H9 (cell line): ENCODE measurements around the gene SAMHD1. TPM values are rescaled to one million over a fixed set of nuclear protein-coding genes. Genes with fewer than 3 reads are reported as not detected.

Source experiments
- DNase-seq: peaks from one replicate; pipeline ENCODE4 v3.0.0-alpha.2; 2017
- H2AFZ ChIP-seq: one replicate; pipeline ENCODE4 v1.6.1; 2013; ENCODE audit warnings: mild to moderate bottlenecking, low read length, control low read depth, moderate library complexity
- H2AK5ac ChIP-seq: 2 replicates; pipeline ENCODE4 v1.6.1; 2013; ENCODE audit warnings: low read length, control low read depth, mixed read lengths; ENCODE audit not compliant: insufficient read length
- H2BK120ac ChIP-seq: one replicate; pipeline ENCODE4 v1.6.1; 2013; ENCODE audit warnings: low read depth, mild to moderate bottlenecking, low read length, control low read depth, inconsistent platforms; ENCODE audit not compliant: poor library complexity, severe bottlenecking
- H2BK12ac ChIP-seq: 2 replicates; pipeline ENCODE4 v1.6.1; 2013; ENCODE audit warnings: low read length, control low read depth, mixed read lengths, low read depth; ENCODE audit not compliant: insufficient read length
- H2BK15ac ChIP-seq: 2 replicates; pipeline ENCODE4 v1.6.1; 2013; ENCODE audit warnings: low read depth, low read length, control low read depth
- H2BK20ac ChIP-seq: one replicate; pipeline ENCODE4 v1.6.1; 2013; ENCODE audit warnings: low read depth, mild to moderate bottlenecking, low read length, control low read depth, inconsistent platforms; ENCODE audit not compliant: poor library complexity, severe bottlenecking
- H2BK5ac ChIP-seq: 2 replicates; pipeline ENCODE4 v1.6.1; 2013; ENCODE audit warnings: low read length, control low read depth, mixed read lengths; ENCODE audit not compliant: insufficient read length
- H3K14ac ChIP-seq: 2 replicates; pipeline ENCODE4 v1.6.1; 2013; ENCODE audit warnings: low read length, control low read depth; ENCODE audit not compliant: insufficient read depth
- H3K18ac ChIP-seq: 2 replicates; pipeline ENCODE4 v1.6.1; 2013; ENCODE audit warnings: low read depth, mild to moderate bottlenecking, mixed read lengths, low read length, control low read depth; ENCODE audit not compliant: insufficient read length
- H3K23ac ChIP-seq: 2 replicates; pipeline ENCODE4 v1.6.1; 2013; ENCODE audit warnings: low read length, control low read depth, mixed read lengths, low read depth; ENCODE audit not compliant: insufficient read length
- H3K23me2 ChIP-seq: 2 replicates; pipeline ENCODE4 v1.6.1; 2013; ENCODE audit warnings: low read depth, mild to moderate bottlenecking, mixed read lengths, low read length, control low read depth; ENCODE audit not compliant: insufficient read length, poor library complexity, severe bottlenecking
- H3K27ac ChIP-seq: 2 replicates; pipeline ENCODE4 v1.5.1; 2013; ENCODE audit warnings: low read length, control low read depth, mixed read lengths, low read depth; ENCODE audit not compliant: insufficient read length
- H3K27me3 ChIP-seq: 2 replicates; pipeline ENCODE4 v1.6.1; 2013; ENCODE audit warnings: low read length, control low read depth, inconsistent platforms; ENCODE audit not compliant: insufficient read depth
- H3K4ac ChIP-seq: 2 replicates; pipeline ENCODE4 v1.6.1; 2013; ENCODE audit warnings: low read depth, mild to moderate bottlenecking, control low read depth, inconsistent platforms, low read length, moderate library complexity
- H3K4me1 ChIP-seq: 2 replicates; pipeline ENCODE4 v1.6.1; 2013; ENCODE audit warnings: low read length, control low read depth, inconsistent platforms; ENCODE audit not compliant: insufficient read depth
- H3K4me2 ChIP-seq: 2 replicates; pipeline ENCODE4 v1.6.1; 2013; ENCODE audit warnings: low read length, control low read depth, mixed read lengths; ENCODE audit not compliant: insufficient read length, insufficient read depth
- H3K56ac ChIP-seq: 2 replicates; pipeline ENCODE4 v1.6.1; 2013; ENCODE audit warnings: low read depth, mild to moderate bottlenecking, mixed read lengths, low read length, control low read depth; ENCODE audit not compliant: insufficient read length
- H3K79me1 ChIP-seq: 2 replicates; pipeline ENCODE4 v1.6.1; 2013; ENCODE audit warnings: low read depth, mild to moderate bottlenecking, moderate library complexity, low read length, control low read depth, inconsistent platforms; ENCODE audit not compliant: insufficient read depth, poor library complexity, severe bottlenecking
- H3K79me2 ChIP-seq: 2 replicates; pipeline ENCODE4 v1.6.1; 2013; ENCODE audit warnings: low read length, control low read depth, inconsistent platforms; ENCODE audit not compliant: insufficient read depth
- H3K9ac ChIP-seq: 2 replicates; pipeline ENCODE4 v1.6.1; 2013; ENCODE audit warnings: low read length, control low read depth, mixed read lengths; ENCODE audit not compliant: insufficient read length; ENCODE audit errors: extremely low read depth
- H3K9me3 ChIP-seq: one replicate; pipeline ENCODE4 v1.6.1; 2013; ENCODE audit warnings: low read depth, low read length, inconsistent platforms; ENCODE audit not compliant: control insufficient read depth
- H3T11ph ChIP-seq: one replicate; pipeline ENCODE4 v1.6.1; 2013; ENCODE audit warnings: mild to moderate bottlenecking, low read length, control low read depth, inconsistent platforms
- H4K20me1 ChIP-seq: one replicate; pipeline ENCODE4 v1.6.1; 2013; ENCODE audit not compliant: control insufficient read depth, insufficient read length, insufficient read depth
- H4K5ac ChIP-seq: 2 replicates; pipeline ENCODE4 v1.6.1; 2013; ENCODE audit warnings: low read depth, mild to moderate bottlenecking, mixed read lengths, low read length, control low read depth; ENCODE audit not compliant: insufficient read length
- H4K8ac ChIP-seq: replicated peaks from 2 replicates; pipeline ENCODE4 v1.6.1; 2013; ENCODE audit warnings: low read length, control low read depth, mixed read lengths, low read depth; ENCODE audit not compliant: insufficient read length
- H4K91ac ChIP-seq: 2 replicates; pipeline ENCODE4 v1.6.1; 2013; ENCODE audit warnings: low read depth, mild to moderate bottlenecking, moderate library complexity, mixed read lengths, low read length, control low read depth; ENCODE audit not compliant: insufficient read length
- H3K27ac Mint-ChIP-seq, 3 experiments: 2 replicates in 2 of 3; 3 replicates in 1 of 3; pipeline ENCODE4 v1.8.0; 2020 to 2021; ENCODE audit warnings: mixed read lengths in 3 of 3, mild to moderate bottlenecking in 1 of 3, moderate library complexity in 1 of 3
- H3K27me3 Mint-ChIP-seq: 2 replicates; pipeline ENCODE4 v1.8.0; 2021; ENCODE audit warnings: low read depth, mild to moderate bottlenecking, moderate library complexity, mixed read lengths
- H3K36me3 Mint-ChIP-seq, 3 experiments: 2 replicates in 2 of 3; 3 replicates in 1 of 3; pipeline ENCODE4 v1.8.0; 2020 to 2021; ENCODE audit warnings: low read depth in 3 of 3, mixed read lengths in 3 of 3; ENCODE audit not compliant: insufficient read depth in 1 of 3
- H3K4me1 Mint-ChIP-seq, 2 experiments: 2 replicates each; pipeline ENCODE4 v1.8.0; 2020; ENCODE audit warnings: mixed read lengths in 2 of 2
- H3K4me3 Mint-ChIP-seq, 2 experiments: 2 replicates in 1 of 2; 3 replicates in 1 of 2; pipeline ENCODE4 v1.8.0; 2020 to 2021; ENCODE audit warnings: mild to moderate bottlenecking in 2 of 2, mixed read lengths in 2 of 2, moderate library complexity in 1 of 2
- H3K9me3 Mint-ChIP-seq, 2 experiments: 2 replicates in 1 of 2; 3 replicates in 1 of 2; pipeline ENCODE4 v1.8.0; 2020; ENCODE audit warnings: mild to moderate bottlenecking in 2 of 2, mixed read lengths in 2 of 2, moderate library complexity in 1 of 2
- WGBS: extraction: QIAGEN DNeasy Blood & Tissue Kit; methylation state at CpG from one replicate; pipeline ENCODE4 v1.1.7; 2013; ENCODE audit warnings: missing lambda C conversion rate, low lambda C conversion rate, mixed read lengths; ENCODE audit not compliant: insufficient read length; ENCODE audit errors: extremely low coverage; 5-methylcytosine and 5-hydroxymethylcytosine counted together
- total RNA-seq: library from RNA; stranded (reverse); gene quantifications from 2 replicates; pipeline ENCODE4 v1.2.1, GENCODE V29; 2021
- TF ChIP-seq, protein P1 (sequence below): fragments of 200-600 bp; sonication (generic); conservative IDR thresholded peaks from 3 replicates; pipeline ENCODE4 v1.8.0; 2021; ENCODE audit warnings: antibody characterized with exemption, mild to moderate bottlenecking

The SAMHD1 gene
- total RNA-seq, 1 experiment from 2014 or later = 53.1 TPM

DNA sequence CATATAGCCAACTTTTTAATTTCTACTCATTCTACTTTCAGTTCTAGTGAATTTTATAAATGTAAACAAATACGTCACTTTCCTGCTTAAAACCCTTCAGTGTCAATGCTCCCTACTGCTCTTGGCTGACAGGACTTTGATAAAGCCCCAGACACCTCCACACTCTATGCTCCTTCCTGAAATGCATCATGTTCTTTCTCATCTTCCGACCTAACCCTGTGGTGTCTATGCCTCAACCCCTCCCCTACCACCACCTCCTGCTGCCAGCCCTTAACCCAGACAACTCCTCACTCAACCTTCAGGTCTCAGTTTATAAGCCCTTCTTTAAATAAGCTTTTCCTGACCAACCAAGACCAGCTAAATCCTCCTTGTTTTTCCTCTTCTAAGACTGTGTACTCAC is 56.5 kb downstream of the SAMHD1 start:
- Mint-ChIP-seq H3K4me3 (no peak overlapping the region), H3K9me3 (no peaks in the 10 kb centered on the region)

More for the DNA sequence above, 56.5 kb downstream of the SAMHD1 start:
- TF ChIP-seq, protein P1, sequence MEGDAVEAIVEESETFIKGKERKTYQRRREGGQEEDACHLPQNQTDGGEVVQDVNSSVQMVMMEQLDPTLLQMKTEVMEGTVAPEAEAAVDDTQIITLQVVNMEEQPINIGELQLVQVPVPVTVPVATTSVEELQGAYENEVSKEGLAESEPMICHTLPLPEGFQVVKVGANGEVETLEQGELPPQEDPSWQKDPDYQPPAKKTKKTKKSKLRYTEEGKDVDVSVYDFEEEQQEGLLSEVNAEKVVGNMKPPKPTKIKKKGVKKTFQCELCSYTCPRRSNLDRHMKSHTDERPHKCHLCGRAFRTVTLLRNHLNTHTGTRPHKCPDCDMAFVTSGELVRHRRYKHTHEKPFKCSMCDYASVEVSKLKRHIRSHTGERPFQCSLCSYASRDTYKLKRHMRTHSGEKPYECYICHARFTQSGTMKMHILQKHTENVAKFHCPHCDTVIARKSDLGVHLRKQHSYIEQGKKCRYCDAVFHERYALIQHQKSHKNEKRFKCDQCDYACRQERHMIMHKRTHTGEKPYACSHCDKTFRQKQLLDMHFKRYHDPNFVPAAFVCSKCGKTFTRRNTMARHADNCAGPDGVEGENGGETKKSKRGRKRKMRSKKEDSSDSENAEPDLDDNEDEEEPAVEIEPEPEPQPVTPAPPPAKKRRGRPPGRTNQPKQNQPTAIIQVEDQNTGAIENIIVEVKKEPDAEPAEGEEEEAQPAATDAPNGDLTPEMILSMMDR = no peak
- Histone ChIP-seq H2AFZ (no peak overlapping the region), H4K5ac (no peak overlapping the region), H3K18ac (no peak overlapping the region), H3T11ph (no peak overlapping the region), H2BK120ac (no peak overlapping the region), H4K91ac (no peak overlapping the region), H4K20me1 (no peaks in the 10 kb centered on the region), H3K79me1 (no peaks in the 10 kb centered on the region), H3K27me3 (no peaks in the 10 kb centered on the region), H4K8ac (no peak overlapping the region), H2BK20ac (no peak overlapping the region), H3K23me2 (no peaks in the 10 kb centered on the region), H3K56ac (no peak overlapping the region), H3K27ac (no peak overlapping the region), H3K23ac (no peak overlapping the region), H2BK15ac (no peak overlapping the region), H3K79me2 (no peaks in the 10 kb centered on the region), H3K9ac (no peak overlapping the region), H2BK5ac (no peak overlapping the region), H3K4ac (no peak overlapping the region), H2BK12ac (no peak overlapping the region), H3K4me1 (no peaks in the 10 kb centered on the region), H2AK5ac (no peak overlapping the region), H3K9me3 (no peaks in the 10 kb centered on the region), H3K14ac (no peak overlapping the region), H3K4me2 (no peak overlapping the region)
- H3K36me3 Mint-ChIP-seq = peaks cover 0 to 56% (median 52%) of the 10 kb centered on the region in 3 experiments; a peak in 5 of 7 replicates
- no peaks in the 10 kb centered on the region for H3K27me3 Mint-ChIP-seq
- no peak for DNase-seq
- H3K4me1 Mint-ChIP-seq = 0 out of 4 replicates have a peak, but pooled peaks cover 0 to under 1% of the 10 kb centered on the region in 2 experiments
- H3K27ac Mint-ChIP-seq = peak overlapping the region in 1 of 3 experiments; percentile 5; a peak in 2 of 7 replicates
- WGBS = no CpG with 5 or more reads among the region's 2 CpGs
